BJ (cell line): Measurements from ENCODE around the gene NHSL2. TPM values are rescaled to one million over a fixed set of nuclear protein-coding genes. Genes with fewer than 3 reads are reported as not detected.

ENCODE experiments used
- CTCF ChIA-PET: fragments of 350-600 bp; formaldehyde crosslinking; extraction: SDS; loops from one replicate; lab custom pipeline; 2021; ENCODE audit warnings: antibody characterized with exemption, inconsistent platforms; lab: Yijun Ruan, JAX
- POLR2A ChIA-PET: fragments of 300-600 bp; sonication (Branson Sonifier 250); formaldehyde crosslinking; extraction: SDS; loops from one replicate; lab custom pipeline; 2021; ENCODE audit warnings: antibody characterized with exemption; lab: Charles Lee
- DNase-seq: peaks from one replicate; pipeline ENCODE4 v3.0.0-alpha.2; 2011; ENCODE audit warnings: low read depth
- H3K27me3 ChIP-seq: 2 replicates; pipeline ENCODE4 v1.6.0; 2011; ENCODE audit warnings: low read length; ENCODE audit not compliant: control insufficient read depth, insufficient read depth
- H3K36me3 ChIP-seq: 2 replicates; pipeline ENCODE4 v1.5.1; 2011; ENCODE audit warnings: low read length; ENCODE audit not compliant: control insufficient read depth, insufficient read depth
- H3K4me3 ChIP-seq: 2 replicates; pipeline ENCODE4 v1.5.1; 2011; ENCODE audit warnings: low read depth, mild to moderate bottlenecking, control low read depth, low read length
- CTCF ChIP-seq: IDR thresholded peaks from 2 replicates; pipeline ENCODE4 v1.5.1; 2011; ENCODE audit warnings: low read depth, mild to moderate bottlenecking, control low read depth, inconsistent platforms, low read length, moderate library complexity; ENCODE audit not compliant: insufficient read depth
- polyA plus RNA-seq: library from polyadenylated mRNA; depleted of rRNA; stranded (reverse); fragments of >200 nt; gene quantifications from 2 replicates; pipeline ENCODE4 v1.2.3, GENCODE V29; 2011

The NHSL2 gene
- polyA plus RNA-seq, 1 experiment = 7.9 TPM

DNA sequence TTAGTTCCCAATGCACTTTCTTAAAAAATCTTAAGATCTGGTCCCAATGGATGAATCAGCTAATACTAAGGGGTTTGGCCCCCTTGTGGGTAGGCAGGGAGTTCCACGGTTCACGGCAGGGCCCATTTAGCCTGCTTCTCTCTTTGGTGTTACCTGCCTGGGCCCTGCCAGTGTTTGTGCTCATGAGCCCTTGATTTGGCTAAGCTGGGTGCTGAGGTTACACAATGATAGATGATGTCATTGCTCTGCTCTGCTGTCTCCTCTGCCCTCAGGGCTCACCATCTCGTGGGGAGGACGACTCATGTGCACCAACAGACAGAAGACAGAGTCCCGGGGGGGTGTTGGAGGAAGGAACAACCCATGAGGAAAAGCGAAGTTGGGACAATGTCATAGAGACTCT lies 196.7 kb downstream of the NHSL2 start:
- POLR2A ChIA-PET = no interaction called here
- TF ChIP-seq CTCF = no peak
- CTCF ChIA-PET = no interaction called here
- Histone ChIP-seq H3K36me3 (no peaks in the 10 kb centered on the region), H3K4me3 (no peak overlapping the region), H3K27me3 (no peaks in the 10 kb centered on the region)
- DNase-seq = no peak

DNA sequence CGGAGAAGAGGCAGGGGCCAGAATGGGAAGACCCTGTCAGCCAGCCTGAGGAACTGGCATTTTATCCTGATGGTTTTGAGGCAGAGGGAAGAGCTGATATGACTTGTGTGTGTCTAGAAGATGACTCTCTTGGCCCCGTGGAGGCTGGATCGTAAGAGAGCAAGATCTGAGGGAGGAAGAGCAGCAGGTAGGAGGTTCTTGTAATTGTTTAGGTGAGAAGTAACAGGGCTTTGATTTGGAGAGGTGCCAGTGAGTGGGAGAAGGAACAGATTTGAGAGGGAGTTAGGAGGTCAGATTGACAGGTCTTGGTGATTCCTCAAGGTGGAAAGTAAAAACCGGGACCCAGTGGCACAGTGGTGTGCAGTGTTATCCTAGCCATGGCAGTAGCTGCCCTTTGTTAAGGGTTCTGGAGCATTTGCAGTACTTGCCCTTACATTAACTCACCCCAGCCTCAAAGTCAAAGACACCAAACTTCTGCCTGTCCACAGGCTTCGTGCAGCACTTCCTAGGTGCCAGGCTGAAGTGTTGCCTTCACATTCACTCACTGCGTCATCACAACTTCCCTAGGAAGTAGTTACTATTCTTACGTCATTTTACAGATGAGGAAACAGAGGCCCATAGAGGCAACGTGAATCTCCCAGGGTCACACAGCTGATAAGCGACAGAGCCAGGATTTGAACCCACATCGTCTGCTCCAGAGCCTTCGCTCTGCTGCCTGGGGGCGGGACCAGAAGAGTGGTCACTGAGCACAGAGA lies 197.4 kb downstream of the NHSL2 start:
- TF ChIP-seq CTCF = no peak
- H3K27me3 ChIP-seq = no peaks in the 10 kb centered on the region
- H3K4me3 ChIP-seq = no peak overlapping the region
- H3K36me3 ChIP-seq = no peaks in the 10 kb centered on the region
- ChIA-PET POLR2A (no interaction called here), CTCF (no interaction called here)
- DNase-seq = no peak

- POLR2A ChIA-PET = no interaction called here
- no peaks in the 10 kb centered on the region for H3K27me3 ChIP-seq
- no peak overlapping the region for H3K4me3 ChIP-seq
- no peak for DNase-seq
- CTCF ChIA-PET = interaction anchor here (1.0 kb wide), 1 partner anchor 9 kb away, joined by 3 read pairs; no protein-coding TSS in a partner anchor
- TF ChIP-seq CTCF = no peak
- H3K36me3 ChIP-seq = no peaks in the 10 kb centered on the region
Observed at GRCh38 chrX:72108666-72109065, 198.0 kb downstream of the NHSL2 start.

GRCh38 chrX:72110051-72110875 lies 199.6 kb downstream of the NHSL2 start:
- ChIA-PET POLR2A (no interaction called here), CTCF (no interaction called here)
- no peaks in the 10 kb centered on the region for H3K27me3 ChIP-seq
- H3K4me3 ChIP-seq = no peak overlapping the region
- no peak for DNase-seq
- H3K36me3 ChIP-seq = no peaks in the 10 kb centered on the region
- TF ChIP-seq CTCF = no peak

DNA sequence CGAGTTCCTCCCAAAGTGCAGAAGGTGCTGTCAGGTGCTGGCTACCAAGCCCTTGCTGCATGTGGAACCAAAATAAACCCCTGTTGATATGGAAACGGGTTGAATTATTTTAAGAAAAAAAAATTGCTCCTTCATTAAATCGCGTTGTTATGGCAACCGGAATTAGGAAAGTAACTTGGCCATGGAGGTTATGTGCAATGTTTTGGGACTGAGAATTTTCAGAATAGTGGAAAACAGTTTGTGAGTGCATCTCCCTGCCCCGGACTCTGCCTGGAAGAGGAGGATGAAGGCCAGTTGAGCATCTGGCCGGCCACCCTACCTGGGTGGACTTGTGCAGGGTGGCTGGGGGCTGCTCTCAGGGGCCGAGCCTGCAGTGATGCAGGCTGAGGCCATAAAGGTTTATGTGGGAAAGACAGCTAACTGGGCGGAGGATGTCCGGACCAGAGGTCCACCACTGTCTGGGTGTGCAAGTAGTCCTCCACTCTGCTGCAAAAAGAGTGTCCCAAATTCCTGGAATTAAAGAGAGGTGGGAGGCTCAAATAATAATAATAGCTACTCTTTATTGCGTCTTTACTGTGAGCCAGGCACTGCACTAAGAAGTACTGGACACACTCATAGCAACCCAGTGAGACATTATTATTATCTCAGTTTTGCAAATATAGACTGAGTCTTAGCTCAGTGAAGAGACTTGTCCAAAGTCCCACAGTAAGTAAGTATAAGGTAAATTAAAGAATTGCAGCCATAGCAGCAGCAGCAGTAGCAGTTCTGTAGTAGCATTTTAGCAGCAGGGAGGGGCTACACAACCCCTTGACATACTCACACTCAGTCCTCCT lies 200.4 kb downstream of the NHSL2 start:
- Histone ChIP-seq H3K27me3 (no peaks in the 10 kb centered on the region), H3K4me3 (no peak overlapping the region), H3K36me3 (no peaks in the 10 kb centered on the region)
- CTCF ChIA-PET = no interaction called here
- DNase-seq = no peak
- no peak for TF ChIP-seq CTCF
- POLR2A ChIA-PET = no interaction called here
